Activated naive CD8-positive, alpha-beta T cell (primary cell): Measurements from ENCODE around the gene FBXL19.

Experiments
- H3K27ac Mint-ChIP-seq: one replicate; pipeline ENCODE4 v1.8.0; 2021; ENCODE audit warnings: mixed read lengths
- H3K27me3 Mint-ChIP-seq: one replicate; pipeline ENCODE4 v1.8.0; 2021; ENCODE audit warnings: mixed read lengths
- H3K36me3 Mint-ChIP-seq: one replicate; pipeline ENCODE4 v1.8.0; 2021; ENCODE audit warnings: mixed read lengths
- H3K4me1 Mint-ChIP-seq: one replicate; pipeline ENCODE4 v1.8.0; 2021; ENCODE audit warnings: low read depth, mixed read lengths
- H3K4me3 Mint-ChIP-seq: one replicate; pipeline ENCODE4 v1.8.0; 2021; ENCODE audit warnings: mild to moderate bottlenecking, mixed read lengths
- H3K9me3 Mint-ChIP-seq: one replicate; pipeline ENCODE4 v1.8.0; 2021; ENCODE audit warnings: low read depth, mixed read lengths

Gene FBXL19

GRCh38 chr16:30986129-30986991 lies 63.0 kb downstream of the FBXL19 start:
- Mint-ChIP-seq H3K36me3 (no peaks in the 10 kb centered on the region), H3K9me3 (no peaks in the 10 kb centered on the region), H3K4me1 (peaks cover 2% of the 10 kb centered on the region), H3K27me3 (no peaks in the 10 kb centered on the region), H3K27ac (no peak overlapping the region), H3K4me3 (no peak overlapping the region)

GRCh38 chr16:30987581-30988190 lies 64.3 kb downstream of the FBXL19 start:
- no peaks in the 10 kb centered on the region for H3K36me3 Mint-ChIP-seq
- H3K4me1 Mint-ChIP-seq, result peaks cover 2% of the 10 kb centered on the region
- no peaks in the 10 kb centered on the region for H3K27me3 Mint-ChIP-seq
- no peaks in the 10 kb centered on the region for H3K9me3 Mint-ChIP-seq
- no peak overlapping the region for H3K27ac Mint-ChIP-seq
- H3K4me3 Mint-ChIP-seq, result no peak overlapping the region

GRCh38 chr16:30989469-30990047 lies 66.2 kb downstream of the FBXL19 start:
- Mint-ChIP-seq H3K27me3 (no peaks in the 10 kb centered on the region), H3K27ac (no peak overlapping the region), H3K9me3 (no peaks in the 10 kb centered on the region), H3K4me1 (peaks cover 2% of the 10 kb centered on the region), H3K36me3 (no peaks in the 10 kb centered on the region), H3K4me3 (no peak overlapping the region)

- Mint-ChIP-seq H3K27me3 (no peaks in the 10 kb centered on the region), H3K9me3 (no peaks in the 10 kb centered on the region), H3K4me3 (no peak overlapping the region), H3K4me1 (peaks cover 3% of the 10 kb centered on the region), H3K27ac (no peak overlapping the region), H3K36me3 (no peaks in the 10 kb centered on the region)
Measured at GRCh38 chr16:30990105-30990504, 66.7 kb downstream of the FBXL19 start.

GRCh38 chr16:30991052-30991451 lies 67.7 kb downstream of the FBXL19 start:
- Mint-ChIP-seq H3K4me1 (peaks cover 3% of the 10 kb centered on the region), H3K27me3 (no peaks in the 10 kb centered on the region), H3K36me3 (no peaks in the 10 kb centered on the region), H3K4me3 (no peak overlapping the region), H3K27ac (no peak overlapping the region), H3K9me3 (no peaks in the 10 kb centered on the region)

GRCh38 chr16:30992276-30992780 lies 69.0 kb downstream of the FBXL19 start:
- Mint-ChIP-seq H3K4me1 (peaks cover 10% of the 10 kb centered on the region), H3K36me3 (no peaks in the 10 kb centered on the region), H3K27me3 (no peaks in the 10 kb centered on the region), H3K27ac (no peak overlapping the region), H3K4me3 (no peak overlapping the region), H3K9me3 (no peaks in the 10 kb centered on the region)

GRCh38 chr16:30992931-30993816 lies 69.8 kb downstream of the FBXL19 start:
- no peaks in the 10 kb centered on the region for H3K27me3 Mint-ChIP-seq
- H3K9me3 Mint-ChIP-seq, result no peaks in the 10 kb centered on the region
- H3K36me3 Mint-ChIP-seq, result no peaks in the 10 kb centered on the region
- no peak overlapping the region for H3K27ac Mint-ChIP-seq
- H3K4me3 Mint-ChIP-seq, result no peak overlapping the region
- peaks cover 10% of the 10 kb centered on the region for H3K4me1 Mint-ChIP-seq

- Mint-ChIP-seq H3K4me1 (peaks cover 10% of the 10 kb centered on the region), H3K27me3 (no peaks in the 10 kb centered on the region), H3K27ac (no peak overlapping the region), H3K36me3 (no peaks in the 10 kb centered on the region), H3K4me3 (peak overlapping the region; percentile 75), H3K9me3 (no peaks in the 10 kb centered on the region)
Measured at GRCh38 chr16:30995927-30996323, 72.6 kb downstream of the FBXL19 start.

- H3K36me3 Mint-ChIP-seq, result no peaks in the 10 kb centered on the region
- H3K27ac Mint-ChIP-seq, result no peak overlapping the region
- H3K9me3 Mint-ChIP-seq, result no peaks in the 10 kb centered on the region
- no peaks in the 10 kb centered on the region for H3K27me3 Mint-ChIP-seq
- peak overlapping the region; percentile 84 for H3K4me3 Mint-ChIP-seq
- peaks cover 10% of the 10 kb centered on the region for H3K4me1 Mint-ChIP-seq
Measured at GRCh38 chr16:30996324-30996984, 73.1 kb downstream of the FBXL19 start.

GRCh38 chr16:30996985-30997724 lies 73.8 kb downstream of the FBXL19 start:
- H3K4me3 Mint-ChIP-seq, result peak overlapping the region; percentile 84
- H3K27ac Mint-ChIP-seq, result peak overlapping the region; percentile 34
- H3K4me1 Mint-ChIP-seq, result peaks cover 10% of the 10 kb centered on the region
- no peaks in the 10 kb centered on the region for H3K36me3 Mint-ChIP-seq
- H3K27me3 Mint-ChIP-seq, result no peaks in the 10 kb centered on the region
- no peaks in the 10 kb centered on the region for H3K9me3 Mint-ChIP-seq

- peaks cover 10% of the 10 kb centered on the region for H3K4me1 Mint-ChIP-seq
- H3K27me3 Mint-ChIP-seq, result no peaks in the 10 kb centered on the region
- no peak overlapping the region for H3K27ac Mint-ChIP-seq
- no peaks in the 10 kb centered on the region for H3K36me3 Mint-ChIP-seq
- peak overlapping the region; percentile 61 for H3K4me3 Mint-ChIP-seq
- no peaks in the 10 kb centered on the region for H3K9me3 Mint-ChIP-seq
Measured at GRCh38 chr16:30997725-30998711, 74.6 kb downstream of the FBXL19 start.
